RKO (cell line): ENCODE measurements around the gene FAHD1.

Source experiments
- DNase-seq: peaks from one replicate; pipeline ENCODE4 v3.0.0-alpha.2; 2016; ENCODE audit warnings: low spot score

The FAHD1 gene

DNA sequence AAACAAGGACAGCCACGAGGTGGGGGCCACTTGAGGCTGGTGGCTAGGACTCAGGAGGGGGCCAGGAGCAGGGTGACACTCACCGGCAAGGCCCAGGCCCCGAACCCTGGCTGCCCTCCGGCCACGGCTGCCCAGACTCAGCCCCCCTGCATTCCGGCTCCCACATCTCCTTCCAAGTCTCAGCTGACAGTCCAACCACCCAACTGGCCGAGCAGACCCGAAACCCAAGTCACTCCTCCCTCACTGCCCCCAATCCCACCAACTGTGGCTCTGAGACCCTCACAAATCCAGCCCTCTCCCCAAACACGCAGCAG lies 9.8 kb upstream of the FAHD1 start:
- no peak for DNase-seq

- no peak for DNase-seq
Measured at GRCh38 chr16:1817716-1818115, 9.3 kb upstream of the FAHD1 start.

DNA sequence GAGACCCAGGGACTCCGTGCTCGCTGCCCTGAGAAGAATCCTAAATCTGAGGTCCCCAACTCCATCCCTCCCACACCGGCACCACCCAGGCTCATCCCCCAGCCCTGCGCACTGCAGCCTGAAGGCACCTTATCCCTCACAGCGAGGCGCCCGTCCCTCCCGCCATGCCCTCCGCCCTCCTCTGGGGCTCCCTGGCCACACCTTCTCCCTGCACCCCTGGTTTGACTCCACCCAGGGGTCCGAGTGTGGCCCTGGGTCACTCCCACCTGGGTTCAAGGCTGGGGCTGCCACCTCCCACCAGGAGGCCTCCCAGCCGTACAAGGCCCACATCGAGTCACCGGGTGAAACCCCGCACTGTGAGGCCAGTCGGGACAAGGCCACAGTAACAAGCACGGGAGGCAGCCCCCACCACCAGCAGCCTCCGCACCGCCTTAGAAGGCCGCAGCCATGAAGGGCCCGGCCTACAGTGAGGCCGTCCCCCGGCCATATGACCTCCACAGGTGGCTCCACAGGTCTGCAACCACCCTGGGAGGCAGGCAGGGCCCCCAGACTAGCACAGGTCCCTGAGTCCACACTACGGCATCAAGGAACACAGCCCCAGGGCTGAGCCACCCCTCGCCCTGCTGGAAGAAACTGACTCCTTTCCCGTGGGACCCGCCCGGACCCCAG lies 8.7 kb upstream of the FAHD1 start:
- no peak for DNase-seq

DNA sequence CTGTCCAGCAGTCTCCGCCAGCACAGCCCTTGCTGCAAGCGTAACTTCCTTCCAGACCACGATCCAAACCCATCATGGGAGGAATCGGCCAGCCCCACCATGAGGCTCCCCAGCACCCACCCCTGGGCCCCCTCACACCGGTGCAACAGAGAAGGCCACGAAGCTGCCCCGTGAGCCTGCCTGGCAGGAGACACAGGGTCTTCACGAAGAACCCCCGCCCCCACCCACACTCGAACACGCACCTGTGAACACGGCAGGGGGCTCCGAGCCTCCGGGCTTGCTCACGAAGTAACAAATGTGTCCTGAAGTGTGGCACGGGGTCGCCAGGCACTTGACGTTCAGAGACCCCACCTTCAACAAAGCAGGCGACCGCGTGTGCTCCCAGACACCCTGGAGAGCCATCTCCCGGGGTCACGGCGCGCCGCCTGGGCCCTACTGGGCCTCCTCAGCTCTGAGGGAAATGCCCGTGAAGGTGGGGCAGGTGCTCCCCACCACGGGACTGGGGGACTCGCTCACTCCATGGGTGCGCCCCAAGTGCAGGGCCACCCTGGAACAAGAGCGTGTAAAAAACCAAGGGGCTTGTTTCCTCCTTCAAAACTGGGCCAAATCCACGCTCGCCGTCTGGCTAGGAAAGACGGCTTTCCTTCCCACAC lies 8.0 kb upstream of the FAHD1 start:
- DNase-seq: no peak

DNA sequence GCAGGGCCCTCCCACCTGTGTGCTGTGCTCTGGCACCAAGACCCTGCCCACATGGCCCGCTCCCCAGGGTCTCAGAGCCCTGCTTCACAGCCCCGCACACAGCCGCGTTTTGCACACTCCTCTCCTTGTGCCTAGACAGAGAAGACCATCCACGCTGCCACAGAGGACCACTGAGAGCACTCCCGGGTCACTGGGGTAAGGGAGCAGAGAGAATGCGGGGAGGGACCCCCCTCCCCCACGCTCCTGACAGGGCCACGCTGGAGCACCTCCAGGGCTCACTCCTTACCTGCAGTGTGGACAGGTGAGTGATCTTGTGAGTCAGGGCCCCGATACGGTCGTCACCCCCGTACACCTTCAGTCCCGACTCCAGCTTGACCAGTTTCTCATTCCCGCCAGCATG lies 7.4 kb upstream of the FAHD1 start:
- no peak for DNase-seq

DNA sequence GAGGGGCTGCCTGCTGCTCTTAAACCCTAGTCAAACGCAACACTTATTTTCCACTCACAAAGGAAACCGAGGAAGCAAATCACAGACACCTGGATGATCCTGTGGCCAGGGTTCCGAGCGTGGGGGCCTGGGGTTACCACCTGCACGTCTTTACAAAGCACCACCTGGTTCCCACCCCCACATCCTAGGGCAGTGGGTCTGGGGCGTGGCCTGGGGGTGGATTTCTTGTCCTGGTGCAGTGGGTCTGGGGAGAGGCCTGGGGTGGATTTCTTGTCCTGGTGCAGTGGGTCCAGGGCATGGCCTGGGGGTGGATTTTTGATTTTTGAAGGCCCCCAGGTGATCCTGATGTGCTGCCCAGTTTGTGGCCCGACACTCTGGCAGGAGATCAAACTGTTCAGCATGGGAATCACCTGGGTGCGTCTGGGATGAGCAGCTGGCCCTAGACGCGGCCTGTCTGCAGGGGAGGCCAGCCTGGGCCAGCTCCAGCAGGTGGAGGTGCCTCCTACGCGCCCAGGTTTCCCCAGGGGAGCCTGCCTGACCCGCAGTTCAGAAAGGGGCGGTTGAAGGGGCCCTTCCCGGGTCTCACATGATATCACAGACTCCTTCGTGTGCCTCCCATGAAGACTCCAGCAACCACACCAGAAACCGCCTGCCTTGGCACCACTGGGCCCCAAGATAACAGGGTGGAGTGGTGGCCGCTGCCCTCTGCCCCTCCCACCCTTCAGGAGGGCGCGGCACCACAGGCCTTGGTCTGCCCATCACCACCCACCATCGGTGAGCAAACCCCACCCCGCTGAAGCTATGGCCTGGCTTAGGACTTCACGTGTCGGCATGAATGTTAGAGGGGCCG lies 6.7 kb upstream of the FAHD1 start:
- no peak for DNase-seq

- DNase-seq: no peak
Measured at GRCh38 chr16:1820946-1821290, 6.1 kb upstream of the FAHD1 start.

- DNase-seq: no peak
Measured at GRCh38 chr16:1821861-1822611, 5.0 kb upstream of the FAHD1 start.

- DNase-seq: no peak
Measured at GRCh38 chr16:1822801-1823200, 4.2 kb upstream of the FAHD1 start.

- DNase-seq: peak; percentile 77
Measured at GRCh38 chr16:1823821-1824220, 3.2 kb upstream of the FAHD1 start.

GRCh38 chr16:1825381-1825863 lies 1.6 kb upstream of the FAHD1 start:
- DNase-seq: no peak

DNA sequence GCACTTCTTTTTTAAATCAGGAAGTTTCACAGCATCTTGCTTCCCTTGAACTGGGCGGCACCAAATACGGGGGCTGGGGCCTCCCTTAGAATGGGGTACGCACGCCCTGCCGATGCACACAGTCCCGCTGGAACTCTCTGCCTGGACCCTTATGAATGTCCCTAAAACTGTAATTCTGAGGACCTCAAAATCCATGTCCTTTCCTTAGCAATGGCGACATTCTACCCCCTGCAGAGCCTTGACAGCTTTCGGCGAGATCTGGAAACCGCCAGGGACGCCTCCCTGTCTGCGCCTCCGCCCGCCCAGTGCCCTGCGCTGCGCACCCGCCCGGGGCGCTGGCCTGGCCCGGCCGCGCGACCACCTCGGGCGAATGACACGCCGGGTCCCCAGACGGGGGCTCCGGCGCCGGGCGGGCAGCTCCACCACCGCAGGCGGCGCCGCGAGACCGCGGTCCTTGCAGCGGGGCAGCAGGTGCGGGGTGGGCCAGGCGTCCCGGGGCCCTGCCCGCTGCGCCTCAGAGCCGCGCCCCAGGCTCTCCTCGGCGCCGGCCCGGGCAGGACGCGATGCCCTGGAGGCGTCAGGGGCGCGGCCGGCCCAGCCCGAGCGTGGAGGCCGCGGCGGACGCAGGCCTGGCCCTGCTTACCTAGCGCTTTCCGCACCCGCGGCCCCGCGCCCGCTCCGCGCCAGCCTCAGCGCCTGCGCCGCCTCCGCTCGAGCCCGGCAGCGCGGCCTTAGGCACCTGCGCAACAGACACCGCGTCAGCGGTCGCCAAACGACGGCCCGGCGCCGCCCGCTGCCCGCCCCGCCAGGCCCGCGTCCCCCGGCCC lies 929 bp upstream of the FAHD1 start:
- peak; percentile 82 for DNase-seq

GRCh38 chr16:1828645-1829410 lies 1.8 kb downstream of the FAHD1 start:
- DNase-seq: peak; percentile 39

GRCh38 chr16:1830213-1830612 lies 3.2 kb downstream of the FAHD1 start:
- no peak for DNase-seq

GRCh38 chr16:1831186-1832075 lies 4.4 kb downstream of the FAHD1 start:
- DNase-seq: no peak

- DNase-seq: no peak
Measured at GRCh38 chr16:1832838-1833454, 5.9 kb downstream of the FAHD1 start.

DNA sequence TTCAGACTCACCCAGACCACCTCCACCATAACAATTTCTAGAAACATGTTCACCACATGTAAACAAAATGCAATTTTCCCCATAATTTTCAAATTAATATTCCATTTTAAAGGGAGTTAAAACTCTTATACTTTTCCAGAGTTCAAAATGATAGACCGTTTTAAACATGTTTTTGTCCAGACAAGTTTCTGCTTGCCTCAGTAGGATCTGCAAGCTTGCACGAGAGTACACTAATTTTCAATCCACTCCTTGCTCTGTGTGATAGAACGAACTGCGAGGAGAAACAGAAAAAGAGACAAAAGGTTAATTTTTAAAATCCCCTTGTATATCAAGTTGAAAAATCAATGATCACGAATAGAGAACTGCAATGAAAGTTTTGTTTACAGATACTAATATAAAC lies 7.1 kb downstream of the FAHD1 start:
- DNase-seq: no peak

GRCh38 chr16:1839554-1839953 lies 12.5 kb downstream of the FAHD1 start:
- DNase-seq: peak; percentile 19

DNA sequence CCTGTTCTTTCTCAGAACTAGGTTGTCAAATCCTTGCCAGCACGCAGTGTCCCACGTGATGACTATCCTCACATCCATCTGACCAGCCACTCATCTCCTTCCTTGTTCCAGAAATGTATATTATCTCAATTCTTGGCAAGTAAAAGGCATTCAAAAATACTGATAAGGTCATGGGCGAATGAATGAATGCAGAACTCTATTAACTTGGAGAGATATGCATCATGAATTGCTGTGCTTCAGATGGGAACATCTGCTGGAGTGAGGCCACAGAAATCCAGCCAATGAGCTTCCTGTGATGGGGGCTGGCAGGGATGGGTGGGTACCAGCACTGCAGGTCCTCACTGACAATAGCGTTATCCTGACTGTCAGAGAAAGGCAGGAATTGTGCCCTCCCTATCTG lies 19.0 kb downstream of the FAHD1 start:
- no peak for DNase-seq
